ENCODE data around the gene NEO1.

The NEO1 gene

GRCh38 chr15:73228128-73228646, 175.9 kb downstream of the NEO1 start:
- no peak for TF ChIP-seq ZC3H10 (CRISPR knock-in tag; IDR thresholded peaks at IDR 0.05)
- TF ChIP-seq TCF4 (CRISPR knock-in tag; IDR thresholded peaks at IDR 0.05; ENCODE audit: borderline replicate concordance): no peak
- no peak for TF ChIP-seq ISL1 (CRISPR knock-in tag; IDR thresholded peaks at IDR 0.05)
- TF ChIP-seq RARB (CRISPR knock-in tag; IDR thresholded peaks at IDR 0.05): no peak
- no peak for TF ChIP-seq ZFP30 (CRISPR knock-in tag; IDR thresholded peaks at IDR 0.05)
- TF ChIP-seq TOX (CRISPR knock-in tag; IDR thresholded peaks at IDR 0.05; ENCODE audit: borderline replicate concordance): no peak
- TF ChIP-seq CREB5 (CRISPR knock-in tag; IDR thresholded peaks at IDR 0.05; ENCODE audit: low read depth): no peak
- no peak for TF ChIP-seq CSDC2 (CRISPR knock-in tag; IDR thresholded peaks at IDR 0.05)
- no peak for TF ChIP-seq PPARA (CRISPR knock-in tag; IDR thresholded peaks at IDR 0.05; ENCODE audit: borderline replicate concordance)
- TF ChIP-seq BACH2 (CRISPR knock-in tag; IDR thresholded peaks at IDR 0.05; ENCODE audit: borderline replicate concordance): no peak
- TF ChIP-seq ZNF70 (CRISPR knock-in tag; IDR thresholded peaks at IDR 0.05): no peak
- TF ChIP-seq ARNTL (CRISPR knock-in tag; IDR thresholded peaks at IDR 0.05; ENCODE audit: borderline replicate concordance, low read depth): no peak
- no peak for TF ChIP-seq CSRNP3 (CRISPR knock-in tag; IDR thresholded peaks at IDR 0.05)
- no peak for TF ChIP-seq PATZ1 (CRISPR knock-in tag; IDR thresholded peaks at IDR 0.05; ENCODE audit: borderline replicate concordance)
- no peak for TF ChIP-seq ZFP3 (CRISPR knock-in tag; IDR thresholded peaks at IDR 0.05)
- TF ChIP-seq POU6F1 (CRISPR knock-in tag; IDR thresholded peaks at IDR 0.05; ENCODE audit: borderline replicate concordance, low read depth): no peak
- TF ChIP-seq SNAI2 (CRISPR knock-in tag; IDR thresholded peaks at IDR 0.05): no peak
- TF ChIP-seq OSR1 (CRISPR knock-in tag; IDR thresholded peaks at IDR 0.05): no peak
- no peak for ATAC-seq

GRCh38 chr15:73231661-73232419, 179.6 kb downstream of the NEO1 start:
- ATAC-seq: no peak
- TF ChIP-seq TOX (CRISPR knock-in tag; IDR thresholded peaks at IDR 0.05; ENCODE audit: borderline replicate concordance) (no peak), ZNF8 (CRISPR knock-in tag; IDR thresholded peaks at IDR 0.05) (no peak), CREB5 (CRISPR knock-in tag; IDR thresholded peaks at IDR 0.05; ENCODE audit: low read depth) (no peak), ESRRG (CRISPR knock-in tag; IDR thresholded peaks at IDR 0.05) (no peak), GLIS3 (CRISPR knock-in tag; IDR thresholded peaks at IDR 0.05) (no peak), ISL1 (CRISPR knock-in tag; IDR thresholded peaks at IDR 0.05) (no peak), SNAI2 (CRISPR knock-in tag; IDR thresholded peaks at IDR 0.05) (no peak), ZFP30 (CRISPR knock-in tag; IDR thresholded peaks at IDR 0.05) (no peak), PATZ1 (CRISPR knock-in tag; IDR thresholded peaks at IDR 0.05; ENCODE audit: borderline replicate concordance) (no peak), ZNF565 (CRISPR knock-in tag; conservative IDR thresholded peaks at IDR 0.05; ENCODE audit: low read depth) (no peak)
